ENCODE measurements around the gene PLA2R1.

PLA2R1 gene

DNA sequence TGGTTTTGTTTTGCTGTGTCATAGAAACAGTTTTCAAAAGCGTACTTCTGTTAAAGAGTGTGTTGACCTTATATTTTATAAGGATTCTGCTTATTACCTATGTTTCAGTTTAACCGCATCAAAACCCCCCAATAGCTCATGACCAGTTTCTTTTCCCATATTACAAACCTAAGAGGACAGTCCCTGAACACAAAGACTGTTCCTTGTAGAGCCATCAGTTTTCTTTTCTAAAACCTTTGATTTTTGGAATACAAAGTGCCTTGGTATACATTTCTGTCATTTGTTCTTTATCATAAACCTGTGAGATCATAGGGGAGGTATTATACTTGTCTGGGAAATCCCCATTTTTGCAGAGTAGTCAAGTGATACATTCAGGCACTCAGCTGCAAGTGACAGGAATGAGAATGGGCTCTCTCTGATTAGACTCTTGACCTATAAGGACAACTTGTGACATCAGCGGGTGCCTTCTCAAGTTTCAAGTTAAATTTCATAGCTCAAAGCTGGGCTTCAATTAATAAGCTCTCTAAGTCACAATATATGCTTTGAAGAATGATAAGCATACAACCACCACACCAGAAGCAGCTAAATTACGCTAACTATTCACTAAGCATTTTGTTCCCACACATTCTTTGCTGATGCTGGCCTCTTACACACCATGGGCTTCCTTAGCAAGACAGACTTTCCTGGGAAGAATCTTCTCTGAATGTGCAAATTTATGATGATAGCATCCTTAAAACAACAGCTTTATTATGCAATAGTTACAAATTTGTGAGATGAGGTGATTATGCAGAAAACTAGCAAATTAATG is 167.0 kb downstream of the PLA2R1 start:
- no peak overlapping the region for H2AFZ ChIP-seq (ENCODE audit: low read length)
- TF ChIP-seq, protein P1, sequence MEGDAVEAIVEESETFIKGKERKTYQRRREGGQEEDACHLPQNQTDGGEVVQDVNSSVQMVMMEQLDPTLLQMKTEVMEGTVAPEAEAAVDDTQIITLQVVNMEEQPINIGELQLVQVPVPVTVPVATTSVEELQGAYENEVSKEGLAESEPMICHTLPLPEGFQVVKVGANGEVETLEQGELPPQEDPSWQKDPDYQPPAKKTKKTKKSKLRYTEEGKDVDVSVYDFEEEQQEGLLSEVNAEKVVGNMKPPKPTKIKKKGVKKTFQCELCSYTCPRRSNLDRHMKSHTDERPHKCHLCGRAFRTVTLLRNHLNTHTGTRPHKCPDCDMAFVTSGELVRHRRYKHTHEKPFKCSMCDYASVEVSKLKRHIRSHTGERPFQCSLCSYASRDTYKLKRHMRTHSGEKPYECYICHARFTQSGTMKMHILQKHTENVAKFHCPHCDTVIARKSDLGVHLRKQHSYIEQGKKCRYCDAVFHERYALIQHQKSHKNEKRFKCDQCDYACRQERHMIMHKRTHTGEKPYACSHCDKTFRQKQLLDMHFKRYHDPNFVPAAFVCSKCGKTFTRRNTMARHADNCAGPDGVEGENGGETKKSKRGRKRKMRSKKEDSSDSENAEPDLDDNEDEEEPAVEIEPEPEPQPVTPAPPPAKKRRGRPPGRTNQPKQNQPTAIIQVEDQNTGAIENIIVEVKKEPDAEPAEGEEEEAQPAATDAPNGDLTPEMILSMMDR (conservative IDR thresholded peaks at IDR 0.05; ENCODE audit: low read length), result no peak
- no peak for TF ChIP-seq EZH2phosphoT487 (IDR thresholded peaks at IDR 0.05; ENCODE audit: borderline replicate concordance)
- no peak overlapping the region for H3K4me2 ChIP-seq (ENCODE audit: low read depth, low read length, poor library complexity, severe bottlenecking)
- no peaks in the 10 kb centered on the region for H3K9me2 ChIP-seq (replicated peaks; ENCODE audit: low read depth, low read length)
- no peaks in the 10 kb centered on the region for H3F3A ChIP-seq (ENCODE audit: low read depth)
- H3K4me3 ChIP-seq (ENCODE audit: low read length, poor library complexity, severe bottlenecking), result no peak overlapping the region
- H3K36me3 ChIP-seq (ENCODE audit: insufficient read depth, low read length), result no peaks in the 10 kb centered on the region
- no peak overlapping the region for H3K9ac ChIP-seq (ENCODE audit: low read depth, low read length, poor library complexity, severe bottlenecking)
- H3K27me3 ChIP-seq (ENCODE audit: insufficient read depth, low read length, poor library complexity, severe bottlenecking), result no peaks in the 10 kb centered on the region
- peaks cover 3% of the 10 kb centered on the region; the same call in 1 of the 2 replicates for H3K79me2 ChIP-seq (ENCODE audit: insufficient read depth, low read length)
- H3K9me3 ChIP-seq (ENCODE audit: insufficient read depth, low read depth, low read length), result no peaks in the 10 kb centered on the region
- H4K20me1 ChIP-seq (ENCODE audit: insufficient read depth, low read length, poor library complexity, severe bottlenecking), result no peaks in the 10 kb centered on the region
- peaks cover 26% of the 10 kb centered on the region for H3K4me1 ChIP-seq (ENCODE audit: insufficient read depth, low read length, poor library complexity, severe bottlenecking)

DNA sequence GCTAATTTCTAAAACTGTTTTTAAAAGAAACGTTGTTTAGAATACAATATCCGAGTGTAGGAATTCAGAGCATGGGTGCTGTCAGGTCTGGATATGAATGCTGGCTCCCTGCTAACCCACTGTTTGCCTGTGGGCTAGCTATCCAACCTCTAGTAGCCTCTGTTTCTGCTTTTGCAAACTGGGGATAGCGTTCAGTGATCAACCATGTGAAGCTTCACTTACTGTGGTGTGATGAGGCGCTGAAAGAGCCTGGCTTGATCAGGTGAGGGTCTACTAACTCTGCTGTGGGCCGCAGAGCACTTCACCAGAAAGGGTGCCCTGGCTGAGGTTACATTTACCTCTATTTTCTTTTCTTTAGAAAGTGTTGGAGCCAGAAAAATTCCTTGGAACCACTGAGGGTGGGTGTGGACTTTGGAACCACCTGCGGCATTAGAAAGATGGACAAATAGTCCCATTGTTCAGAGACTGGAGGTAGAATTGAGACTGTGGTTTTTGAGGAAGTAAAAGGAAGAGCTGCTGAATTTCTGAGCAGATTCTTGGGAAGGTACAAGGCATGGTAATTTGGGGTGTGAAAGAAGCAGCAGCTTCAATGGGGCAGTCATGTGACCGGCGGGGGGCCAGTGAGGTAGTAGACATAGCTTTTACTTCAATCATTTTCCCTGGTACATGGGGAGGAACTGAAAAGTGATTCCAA is 168.1 kb downstream of the PLA2R1 start:
- Histone ChIP-seq H3K4me3 (ENCODE audit: low read length, poor library complexity, severe bottlenecking) (no peak overlapping the region), H3K9me3 (ENCODE audit: insufficient read depth, low read depth, low read length) (no peaks in the 10 kb centered on the region), H2AFZ (ENCODE audit: low read length) (no peak overlapping the region), H3K9ac (ENCODE audit: low read depth, low read length, poor library complexity, severe bottlenecking) (no peak overlapping the region), H3K9me2 (replicated peaks; ENCODE audit: low read depth, low read length) (no peaks in the 10 kb centered on the region), H3K36me3 (ENCODE audit: insufficient read depth, low read length) (no peaks in the 10 kb centered on the region), H3K4me2 (ENCODE audit: low read depth, low read length, poor library complexity, severe bottlenecking) (no peak overlapping the region), H3F3A (ENCODE audit: low read depth) (no peaks in the 10 kb centered on the region), H4K20me1 (ENCODE audit: insufficient read depth, low read length, poor library complexity, severe bottlenecking) (no peaks in the 10 kb centered on the region), H3K27me3 (ENCODE audit: insufficient read depth, low read length, poor library complexity, severe bottlenecking) (no peaks in the 10 kb centered on the region), H3K4me1 (ENCODE audit: insufficient read depth, low read length, poor library complexity, severe bottlenecking) (peaks cover 33% of the 10 kb centered on the region), H3K79me2 (ENCODE audit: insufficient read depth, low read length) (no peaks in the 10 kb centered on the region)
- TF ChIP-seq, protein P1 (conservative IDR thresholded peaks at IDR 0.05; ENCODE audit: low read length), result no peak
- no peak for TF ChIP-seq EZH2phosphoT487 (IDR thresholded peaks at IDR 0.05; ENCODE audit: borderline replicate concordance)

DNA sequence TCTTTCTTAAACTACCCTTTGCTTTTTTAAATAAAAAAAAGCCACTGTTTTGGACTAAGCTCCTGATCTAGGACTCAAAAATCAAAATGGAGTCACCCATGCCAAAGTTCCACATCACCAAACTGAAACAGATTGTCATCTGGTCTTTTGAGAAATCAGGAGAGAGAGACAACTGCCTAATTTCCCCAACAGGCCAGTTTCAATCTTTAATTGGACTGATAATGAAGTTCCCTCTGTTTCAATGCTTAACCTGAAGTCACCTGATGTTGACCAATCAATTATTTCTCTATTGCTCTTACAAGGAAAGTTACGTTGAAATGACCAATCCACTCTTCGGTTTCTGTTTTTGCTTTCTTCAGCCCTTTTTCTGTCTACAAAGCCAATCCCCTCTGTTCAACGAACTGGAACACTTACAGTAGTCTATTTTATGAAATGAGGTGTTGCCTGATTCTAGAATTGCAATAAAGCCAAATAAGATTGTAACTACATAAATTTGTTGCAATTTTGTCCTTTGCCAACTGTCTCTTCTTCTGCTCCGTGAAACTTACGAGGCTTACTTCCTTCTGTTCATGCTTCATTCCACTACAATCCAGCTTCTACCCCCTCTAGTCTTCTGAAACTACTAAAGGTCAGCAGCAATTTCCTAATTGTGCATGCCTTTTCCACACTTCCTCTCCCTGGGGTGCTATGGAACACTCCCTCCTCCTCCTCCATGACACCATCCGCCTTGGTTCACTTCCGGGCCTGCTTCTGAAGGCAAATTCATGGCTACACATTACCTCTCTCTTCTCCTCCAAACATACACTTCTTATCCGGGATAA is 169.2 kb downstream of the PLA2R1 start:
- no peak overlapping the region for H2AFZ ChIP-seq (ENCODE audit: low read length)
- H3F3A ChIP-seq (ENCODE audit: low read depth), result no peaks in the 10 kb centered on the region
- H3K4me2 ChIP-seq (ENCODE audit: low read depth, low read length, poor library complexity, severe bottlenecking), result no peak overlapping the region
- H3K36me3 ChIP-seq (ENCODE audit: insufficient read depth, low read length), result no peaks in the 10 kb centered on the region
- H3K4me1 ChIP-seq (ENCODE audit: insufficient read depth, low read length, poor library complexity, severe bottlenecking), result peaks cover 33% of the 10 kb centered on the region
- H3K9ac ChIP-seq (ENCODE audit: low read depth, low read length, poor library complexity, severe bottlenecking), result no peak overlapping the region
- H3K79me2 ChIP-seq (ENCODE audit: insufficient read depth, low read length), result no peaks in the 10 kb centered on the region
- TF ChIP-seq EZH2phosphoT487 (IDR thresholded peaks at IDR 0.05; ENCODE audit: borderline replicate concordance), result no peak
- TF ChIP-seq, protein P1 (conservative IDR thresholded peaks at IDR 0.05; ENCODE audit: low read length), result no peak
- H3K9me2 ChIP-seq (replicated peaks; ENCODE audit: low read depth, low read length), result no peaks in the 10 kb centered on the region
- H3K4me3 ChIP-seq (ENCODE audit: low read length, poor library complexity, severe bottlenecking), result no peak overlapping the region
- no peaks in the 10 kb centered on the region for H3K9me3 ChIP-seq (ENCODE audit: insufficient read depth, low read depth, low read length)
- no peaks in the 10 kb centered on the region for H4K20me1 ChIP-seq (ENCODE audit: insufficient read depth, low read length, poor library complexity, severe bottlenecking)
- no peaks in the 10 kb centered on the region for H3K27me3 ChIP-seq (ENCODE audit: insufficient read depth, low read length, poor library complexity, severe bottlenecking)

Data from Loucy (cell line).